RWPE1 (cell line): ENCODE measurements around the gene D2HGDH.
"Not testable (repeated sequence)": the region's sequence is repeated elsewhere in the genome, so short reads cannot be mapped to it uniquely, and the experiment has no call there.

ENCODE experiments used
- CTCF ChIA-PET: fragments of 350-600 bp; sonication (Branson Sonifier 250); formaldehyde crosslinking; extraction: SDS; loops from one replicate; lab custom pipeline; 2021; lab: Yijun Ruan, JAX
- POLR2A ChIA-PET: fragments of 400-600 bp; formaldehyde crosslinking; extraction: SDS; loops from one replicate; lab custom pipeline; 2020; ENCODE audit warnings: antibody characterized with exemption; ENCODE audit not compliant: low non-redundant PET; lab: Yijun Ruan, JAX
- DNase-seq: peaks from one replicate; pipeline ENCODE4 v3.0.0; 2012; ENCODE audit warnings: low spot score
- H3K27ac ChIP-seq: fragments of 450-650 bp; 2 replicates; pipeline ENCODE4 v1.5.1; 2017
- TF ChIP-seq, protein P1 (sequence below): fragments of 450-650 bp; conservative IDR thresholded peaks from 2 replicates; pipeline ENCODE4 v1.5.1; 2017; ENCODE audit warnings: low read depth, mild to moderate bottlenecking

Gene D2HGDH

DNA sequence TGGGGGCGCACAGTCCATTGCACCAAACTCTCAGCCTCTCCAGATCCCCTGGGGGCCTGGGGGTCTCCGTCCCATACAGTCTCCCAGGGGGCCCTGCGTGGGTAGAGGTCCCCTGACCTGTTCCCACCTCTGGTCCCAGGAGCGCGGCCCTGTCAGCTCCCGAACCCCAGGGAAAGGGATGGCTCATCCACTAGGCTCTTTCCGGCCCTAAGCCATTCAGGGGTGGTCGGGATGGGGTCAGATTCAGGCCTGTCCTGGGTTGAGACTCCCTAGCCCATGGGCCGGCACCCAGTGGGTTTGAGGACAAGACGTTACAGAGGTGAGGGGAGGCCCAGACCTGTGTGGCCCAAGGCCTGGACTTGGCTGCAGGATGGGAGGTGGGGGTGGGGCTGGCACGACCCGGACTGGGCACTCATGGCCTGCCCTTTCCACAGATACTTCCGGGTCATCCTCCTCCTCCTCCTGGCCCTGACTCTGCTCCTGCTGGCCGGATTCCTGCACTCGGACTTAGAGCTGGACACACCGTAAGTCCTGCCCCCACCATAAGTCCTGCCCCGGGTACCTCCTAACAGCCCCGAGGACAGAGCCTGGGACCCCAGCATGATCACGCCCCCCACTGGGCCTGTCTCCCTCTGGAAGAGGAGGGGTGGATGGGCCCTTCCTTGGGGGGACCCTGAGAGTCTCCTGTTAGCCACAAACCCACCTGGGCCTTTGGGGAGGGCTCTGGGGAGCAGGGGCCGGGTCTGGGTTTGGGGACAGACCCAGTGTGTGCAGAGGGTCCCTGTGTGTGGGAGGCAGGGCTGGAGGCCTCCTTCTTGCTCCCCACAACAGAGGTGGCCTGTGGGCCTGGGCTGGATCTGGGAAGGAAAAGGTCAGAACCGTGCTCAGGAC lies 64.4 kb downstream of the D2HGDH start:
- ChIA-PET CTCF (no interaction called here), POLR2A (no interaction called here)
- DNase-seq, result no peak

GRCh38 chr2:241799522-241800197 lies 65.2 kb downstream of the D2HGDH start:
- TF ChIP-seq, protein P1, sequence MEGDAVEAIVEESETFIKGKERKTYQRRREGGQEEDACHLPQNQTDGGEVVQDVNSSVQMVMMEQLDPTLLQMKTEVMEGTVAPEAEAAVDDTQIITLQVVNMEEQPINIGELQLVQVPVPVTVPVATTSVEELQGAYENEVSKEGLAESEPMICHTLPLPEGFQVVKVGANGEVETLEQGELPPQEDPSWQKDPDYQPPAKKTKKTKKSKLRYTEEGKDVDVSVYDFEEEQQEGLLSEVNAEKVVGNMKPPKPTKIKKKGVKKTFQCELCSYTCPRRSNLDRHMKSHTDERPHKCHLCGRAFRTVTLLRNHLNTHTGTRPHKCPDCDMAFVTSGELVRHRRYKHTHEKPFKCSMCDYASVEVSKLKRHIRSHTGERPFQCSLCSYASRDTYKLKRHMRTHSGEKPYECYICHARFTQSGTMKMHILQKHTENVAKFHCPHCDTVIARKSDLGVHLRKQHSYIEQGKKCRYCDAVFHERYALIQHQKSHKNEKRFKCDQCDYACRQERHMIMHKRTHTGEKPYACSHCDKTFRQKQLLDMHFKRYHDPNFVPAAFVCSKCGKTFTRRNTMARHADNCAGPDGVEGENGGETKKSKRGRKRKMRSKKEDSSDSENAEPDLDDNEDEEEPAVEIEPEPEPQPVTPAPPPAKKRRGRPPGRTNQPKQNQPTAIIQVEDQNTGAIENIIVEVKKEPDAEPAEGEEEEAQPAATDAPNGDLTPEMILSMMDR, result no peak
- ChIA-PET CTCF (no interaction called here), POLR2A (no interaction called here)

More for the DNA sequence above, 64.4 kb downstream of the D2HGDH start:
- no peak overlapping the region for H3K27ac ChIP-seq
- TF ChIP-seq, protein P1, result no peak

DNA sequence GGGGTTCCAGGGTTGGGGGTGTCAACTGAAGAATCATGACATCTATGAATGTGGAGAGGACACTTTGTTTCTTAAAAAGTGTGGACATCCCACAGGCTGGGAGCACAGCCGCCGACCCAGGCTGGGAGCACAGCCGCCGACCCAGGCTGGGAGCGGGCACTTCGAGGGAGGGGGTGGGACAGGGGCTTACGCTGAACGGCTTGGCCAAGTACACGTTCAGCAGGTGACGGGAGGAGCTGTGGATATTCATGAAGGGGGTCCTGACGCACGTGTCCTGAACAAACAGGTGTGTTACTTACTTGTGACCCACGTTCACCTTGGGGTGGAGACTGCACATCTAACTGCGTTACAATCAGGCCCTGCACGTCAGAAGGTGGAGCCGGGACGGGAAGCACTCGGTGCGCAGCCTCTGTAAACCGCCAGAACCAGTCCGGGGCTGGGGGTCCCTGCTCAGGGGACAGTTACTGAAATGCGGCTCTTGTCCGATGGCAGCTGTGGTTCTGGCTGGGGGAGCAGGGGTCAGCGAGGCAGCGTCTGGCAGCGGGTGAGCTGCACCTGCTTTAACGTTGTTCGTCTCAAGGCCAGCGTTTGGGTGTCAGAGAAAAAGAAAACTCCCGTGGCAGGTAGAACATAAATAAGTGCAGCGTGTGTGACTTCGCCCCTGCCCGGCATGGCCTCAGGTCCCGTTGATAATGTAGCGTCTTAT lies 65.9 kb downstream of the D2HGDH start:
- CTCF ChIA-PET, result interaction anchor here (0.6 kb wide), 1 partner anchor 708 kb away, joined by 3 read pairs; no protein-coding TSS in a partner anchor
- H3K27ac ChIP-seq, POLR2A ChIA-PET, DNase-seq: not testable (repeated sequence)

More at GRCh38 chr2:241799522-241800197, 65.2 kb downstream of the D2HGDH start:
- no peak for DNase-seq
- H3K27ac ChIP-seq, result no peak overlapping the region

- CTCF ChIA-PET, result no interaction called here
These were observed 67.4 kb downstream of the D2HGDH start for GRCh38 chr2:241801611-241802420.

DNA sequence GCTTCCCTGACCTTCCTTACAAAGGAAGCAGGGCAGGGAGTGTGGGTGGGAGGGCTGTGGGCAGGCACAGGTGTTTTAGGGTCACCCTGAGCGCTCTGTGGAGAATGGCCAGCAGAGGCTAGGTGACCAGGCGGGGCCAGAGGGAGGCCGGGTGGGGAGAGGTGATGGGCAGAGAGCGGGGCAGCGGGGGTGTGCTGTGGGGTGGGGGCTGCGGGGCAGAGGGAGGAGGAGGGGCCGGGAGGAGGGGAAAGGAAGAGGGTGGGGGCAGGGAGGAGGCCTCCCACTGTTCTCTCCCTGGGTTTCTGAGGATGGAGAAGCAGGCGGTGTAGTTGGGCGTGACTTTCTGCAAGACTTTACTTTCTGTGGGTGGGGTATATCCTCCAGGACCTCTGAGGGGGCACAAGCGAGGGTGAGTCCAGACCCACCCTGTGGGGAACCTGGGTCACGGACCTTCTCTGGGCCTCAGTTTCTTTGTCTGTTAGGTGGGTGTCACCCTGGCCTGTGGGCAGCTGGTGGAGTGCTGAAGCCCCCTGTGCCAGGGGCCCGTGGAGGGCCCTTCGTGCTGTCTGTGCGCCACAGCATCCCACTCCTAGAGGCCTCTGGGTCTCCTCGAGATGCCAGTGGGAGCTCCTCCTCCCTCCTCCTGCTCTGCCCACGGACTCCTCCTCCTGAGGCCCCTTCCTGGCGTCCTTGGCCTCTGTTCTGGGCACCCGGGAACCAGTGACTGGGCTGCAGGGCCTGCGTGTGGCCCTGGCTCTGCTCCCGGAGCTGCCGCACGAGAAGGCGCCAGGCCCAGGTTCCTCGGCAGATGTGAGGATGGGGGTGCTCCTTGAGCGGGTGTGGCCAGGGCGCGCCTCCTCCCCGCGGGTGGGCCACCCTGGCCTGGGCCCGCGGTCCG lies 68.2 kb downstream of the D2HGDH start:
- CTCF ChIA-PET, result interaction anchor here (0.7 to 1.4 kb wide), 2 partner anchors 54 to 77 kb away, joined by 3 to 4 read pairs; no protein-coding TSS in a partner anchor
- POLR2A ChIA-PET, result no interaction called here
- DNase-seq, result no peak
- no peak overlapping the region for H3K27ac ChIP-seq
- TF ChIP-seq, protein P1, result no peak

More at GRCh38 chr2:241801611-241802420, 67.4 kb downstream of the D2HGDH start:
- POLR2A ChIA-PET, result no interaction called here
- no peak for DNase-seq
- TF ChIP-seq, protein P1, result no peak
- no peak overlapping the region for H3K27ac ChIP-seq
